ENCODE results near the gene SLC24A4. TPM values are rescaled to one million over a fixed set of nuclear protein-coding genes. Genes with fewer than 3 reads are reported as not detected.

Gene SLC24A4
- total and polyA plus RNA-seq, 2 of the 4 experiments (the other 2 are of a cell fraction), result not detected

GRCh38 chr14:92294506-92294905, 28.5 kb upstream of the SLC24A4 start:
- Histone ChIP-seq H4K91ac (ENCODE audit: insufficient read depth, low read depth, low read length) (no peak overlapping the region), H3K4me2 (ENCODE audit: low read depth, low read length) (no peak overlapping the region), H3K4ac (ENCODE audit: low read depth, low read length) (no peak overlapping the region), H3K9me1 (ENCODE audit: insufficient read depth, low read length) (no peaks in the 10 kb centered on the region; the same call in 1 of the 2 replicates), H2BK5ac (ENCODE audit: low read depth, low read length, poor library complexity, severe bottlenecking) (no peak overlapping the region), H3K36me3 (ENCODE audit: control insufficient read depth, insufficient read depth, low read length) (no peaks in the 10 kb centered on the region), H3K9me3 (ENCODE audit: control insufficient read depth, insufficient read depth, low read length) (no peaks in the 10 kb centered on the region), H4K20me1 (ENCODE audit: insufficient read depth, low read length) (no peaks in the 10 kb centered on the region; the same call in 1 of the 2 replicates), H3K9ac (ENCODE audit: low read depth, low read length) (no peak overlapping the region), H2BK120ac (ENCODE audit: low read depth, low read length) (no peak overlapping the region), H3K4me3 (ENCODE audit: insufficient read depth, low read depth, low read length) (no peak overlapping the region), H3K27me3 (ENCODE audit: control insufficient read depth, insufficient read depth, low read length) (peaks cover 13% of the 10 kb centered on the region), H2AK9ac (replicated peaks; ENCODE audit: low read depth, low read length, poor library complexity) (no peak overlapping the region), H3K18ac (ENCODE audit: low read depth, low read length) (no peak overlapping the region), H2AK5ac (ENCODE audit: low read depth, low read length) (no peak overlapping the region), H4K5ac (ENCODE audit: low read depth, low read length) (no peak overlapping the region), H3K14ac (replicated peaks; ENCODE audit: low read depth, low read length) (no peak overlapping the region), H2AFZ (replicated peaks; ENCODE audit: low read length, poor library complexity) (no peak overlapping the region), H3K4me1 (ENCODE audit: control insufficient read depth, insufficient read depth, low read length) (no peaks in the 10 kb centered on the region), H2BK20ac (ENCODE audit: low read depth, low read length) (no peak overlapping the region), H4K8ac (ENCODE audit: low read depth in 2 of 2, low read length in 2 of 2) (no peak overlapping the region), H3K27ac (ENCODE audit: insufficient read depth, low read length) (no peak overlapping the region), H3K23ac (ENCODE audit: low read depth, low read length) (no peak overlapping the region), H2BK15ac (ENCODE audit: low read depth, low read length) (no peak overlapping the region), H3K79me1 (ENCODE audit: low read depth in 1 of 2, low read length in 2 of 2) (no peaks in the 10 kb centered on the region), H3K56ac (ENCODE audit: extremely low read depth, insufficient read depth, low read length) (no peak overlapping the region)
- in situ Hi-C loops (cut with MboI; ENCODE audit: low sequenced_read_pairs), result no loop called here
- dilution Hi-C loops (cut with HindIII; ENCODE audit: low sequenced_read_pairs, unreplicated experiment), result no loop called here
- ChIA-PET CTCF (no interaction called here), POLR2A (ENCODE audit: unreplicated experiment) (no interaction called here)
- DNase-seq (no peak), ATAC-seq (ENCODE audit: low read depth) (no peak)
- no CpG with 5 or more reads among the region's 2 CpGs for WGBS, 2 experiments (ENCODE audit: extremely low coverage in 2 of 2, insufficient read length in 1 of 2)
- no TSS peak for BruUV-seq (replicated peaks)
- intact Hi-C loops (cut with micrococcal nuclease), result no loop called here
- TF ChIP-seq SMC3 (IDR thresholded peaks at IDR 0.05; ENCODE audit: low read depth, low read length) (no peak), MXI1 (IDR thresholded peaks at IDR 0.05; ENCODE audit: borderline replicate concordance, low read depth, low read length) (no peak), RAD21 (IDR thresholded peaks at IDR 0.05; ENCODE audit: low read length) (no peak), MAFK (IDR thresholded peaks at IDR 0.05; ENCODE audit: low read depth, low read length) (no peak), RFX5 (IDR thresholded peaks at IDR 0.05; ENCODE audit: low read depth, low read length) (no peak)

All from IMR-90 (cell line).